GM12892 (cell line): ENCODE measurements around the gene CDK13.

Experiments used
- POLR2A ChIP-seq: IDR thresholded peaks from 2 replicates; pipeline ENCODE4 v1.6.1; 2011; ENCODE audit warnings: low read depth, low read length, control low read depth
- POLR2AphosphoS5 ChIP-seq: IDR thresholded peaks from 2 replicates; pipeline ENCODE4 v1.6.1; 2011; ENCODE audit warnings: low read depth, low read length, control low read depth

GRCh38 chr7:39973801-39974200 is 23.7 kb downstream of the CDK13 start:
- TF ChIP-seq POLR2A (no peak), POLR2AphosphoS5 (no peak)
